NCI-H2081 (cell line): Measurements from ENCODE around the gene CMTM4.
"Not testable (repeated sequence)": the region's sequence is repeated elsewhere in the genome, so short reads cannot be mapped to it uniquely, and the experiment has no call there.

Source experiments
- DNase-seq, 2 experiments: peaks; one replicate each; lab custom pipeline; 2025; lab: John Stamatoyannopoulos, UW

CMTM4 gene

GRCh38 chr16:66641387-66641786, 55.2 kb downstream of the CMTM4 start:
- no peak for DNase-seq

DNA sequence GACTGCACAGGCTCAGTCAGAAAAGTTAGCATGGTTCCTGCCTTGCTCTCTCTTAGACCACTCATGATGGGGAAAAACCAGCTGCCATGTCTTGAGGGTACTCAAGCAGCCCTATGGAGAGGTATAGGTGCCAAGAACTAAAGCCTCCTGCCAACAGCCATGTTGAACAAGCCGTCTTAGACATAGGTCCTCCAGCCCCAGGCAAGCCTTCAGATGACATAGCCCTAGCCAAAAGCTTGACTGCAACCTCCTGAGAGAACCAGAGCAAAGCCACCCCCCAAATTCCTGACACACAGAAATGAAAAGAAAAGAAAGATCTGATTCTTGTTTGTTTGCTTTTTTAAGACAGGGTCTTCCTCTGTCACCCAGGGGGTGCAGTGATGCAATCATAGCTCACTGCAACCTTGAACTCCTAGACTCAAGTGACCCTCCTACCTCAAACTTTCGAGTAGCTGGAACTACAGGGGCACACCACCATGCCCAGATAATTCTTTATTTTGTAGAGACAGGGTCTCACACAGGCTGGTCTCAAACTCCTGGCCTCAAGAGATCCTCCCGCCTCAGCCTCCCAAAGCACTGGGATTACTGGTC, 55.7 kb downstream of the CMTM4 start:
- DNase-seq: no peak

DNA sequence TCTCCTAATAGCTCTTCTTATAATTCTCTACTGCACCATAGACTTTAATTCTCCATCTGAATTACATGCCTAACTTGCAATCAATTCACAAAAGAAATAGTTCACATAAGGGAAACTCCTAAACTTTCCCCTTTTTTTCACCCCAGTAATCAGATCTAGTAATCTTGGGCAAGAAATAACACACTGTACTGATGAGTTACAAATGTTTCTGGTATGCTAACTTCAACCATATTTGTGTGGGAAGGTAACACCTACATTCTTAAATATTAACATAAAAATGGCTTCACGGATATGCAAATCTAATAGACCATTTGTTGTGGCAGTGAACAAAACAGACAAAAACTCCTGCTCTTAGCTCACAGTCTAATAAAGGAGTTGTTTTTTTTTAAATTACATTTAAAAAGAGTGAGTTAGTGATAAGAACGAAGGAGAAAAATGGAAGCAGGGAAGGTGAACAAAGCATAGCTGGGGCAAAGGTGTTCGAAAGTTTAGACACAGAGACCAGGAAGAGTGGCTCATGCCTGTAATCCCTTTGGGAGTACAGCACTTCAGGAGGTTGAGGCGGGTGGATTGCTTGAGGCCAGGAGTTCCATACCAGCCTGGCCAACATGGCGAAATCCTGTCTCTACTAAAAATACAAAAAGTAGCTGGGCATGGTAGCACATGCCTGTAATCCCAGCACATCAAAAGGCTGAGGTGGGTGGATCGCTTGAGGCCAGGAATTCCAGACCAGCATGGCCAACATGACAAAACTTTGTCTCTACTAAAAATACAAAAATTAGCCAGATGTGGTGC, 57.3 kb downstream of the CMTM4 start:
- DNase-seq: no peak

DNA sequence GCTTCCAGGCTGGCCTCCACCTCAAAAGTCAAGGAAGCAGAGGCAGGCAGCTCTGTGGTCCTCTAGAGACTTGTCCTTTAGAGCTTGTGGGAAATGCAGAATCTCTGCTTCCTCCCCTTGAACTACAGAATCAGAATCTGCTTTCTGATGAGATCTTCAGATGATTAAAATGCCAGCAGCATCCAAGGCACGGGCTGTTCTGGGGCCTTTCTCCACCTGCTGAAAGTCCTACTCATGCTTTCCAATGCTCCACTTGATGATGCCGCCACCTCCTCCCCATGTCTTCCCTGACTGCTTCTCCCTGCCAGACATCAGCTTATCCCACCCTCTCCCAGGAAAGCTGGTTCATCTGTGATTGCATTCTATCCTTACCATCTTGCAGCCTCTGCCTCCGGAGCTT, 58.7 kb downstream of the CMTM4 start:
- DNase-seq: no peak

DNA sequence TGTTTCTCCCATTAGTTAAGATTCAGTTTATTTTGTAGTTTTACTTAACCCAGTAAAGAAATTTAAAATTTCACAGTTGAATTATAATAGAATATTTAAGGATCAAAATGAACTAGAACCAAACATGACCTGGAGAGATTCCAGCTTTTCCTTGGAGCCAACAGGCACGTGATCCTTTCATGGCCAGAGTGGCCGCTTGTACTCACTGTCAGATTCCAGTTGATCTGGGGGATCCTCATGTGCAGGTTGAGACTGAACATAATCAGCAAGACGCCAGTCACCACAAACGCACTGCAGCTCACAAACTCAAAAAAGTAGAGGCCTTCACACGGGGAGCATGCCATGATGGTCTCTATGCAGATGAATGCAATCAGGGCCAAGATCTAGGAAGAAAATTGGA, 60.3 kb downstream of the CMTM4 start:
- no peak for DNase-seq

DNA sequence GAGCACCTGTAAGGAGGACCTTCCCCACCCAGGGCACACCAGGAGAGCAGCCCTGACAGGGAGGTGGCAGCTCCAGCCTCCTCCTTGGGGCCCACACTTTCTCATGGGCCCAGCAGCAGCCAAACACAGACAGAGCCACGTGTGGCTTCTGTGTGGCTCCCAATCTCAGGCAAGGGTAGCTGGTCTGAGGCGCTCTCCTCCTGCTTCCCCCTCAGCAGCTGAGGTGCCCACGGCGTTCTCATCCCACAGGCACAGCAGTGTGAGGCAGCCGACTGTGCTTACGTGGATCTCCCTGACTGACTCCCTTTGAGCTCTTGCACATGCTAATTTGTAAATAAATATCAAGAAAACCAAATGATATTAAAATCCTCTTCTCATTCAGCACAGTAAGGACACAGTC, 61.1 kb downstream of the CMTM4 start:
- DNase-seq: no peak

- no peak for DNase-seq
These were observed 61.9 kb downstream of the CMTM4 start for GRCh38 chr16:66634527-66635196.

GRCh38 chr16:66631558-66631957, 65.0 kb downstream of the CMTM4 start:
- not testable (repeated sequence) for DNase-seq

- DNase-seq: not testable (repeated sequence)
These were observed 65.8 kb downstream of the CMTM4 start for GRCh38 chr16:66630561-66631260.

GRCh38 chr16:66629856-66630255, 66.7 kb downstream of the CMTM4 start:
- DNase-seq: no peak

- not testable (repeated sequence) for DNase-seq
These were observed 68.7 kb downstream of the CMTM4 start for GRCh38 chr16:66627611-66628378.

GRCh38 chr16:66623755-66624154, 72.8 kb downstream of the CMTM4 start:
- no peak for DNase-seq

DNA sequence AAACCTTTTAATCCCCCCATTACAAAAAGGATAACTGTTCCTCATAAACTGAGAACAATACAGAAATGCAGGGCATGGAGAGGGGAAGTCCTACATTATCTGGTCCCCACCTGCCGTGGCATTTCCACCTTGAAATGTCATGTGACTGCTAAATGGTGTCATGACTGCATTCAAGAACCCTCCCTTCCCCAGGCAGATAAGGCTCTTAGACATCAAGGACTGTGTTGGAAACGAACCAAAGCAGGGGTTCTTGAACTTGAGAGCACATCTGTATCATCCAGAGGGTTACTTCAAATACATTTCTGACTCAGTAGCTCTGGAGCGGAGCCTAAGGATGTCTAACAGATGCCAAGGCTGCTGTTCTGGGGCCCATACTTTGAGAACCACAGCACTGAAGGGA, 73.7 kb downstream of the CMTM4 start:
- no peak for DNase-seq

DNA sequence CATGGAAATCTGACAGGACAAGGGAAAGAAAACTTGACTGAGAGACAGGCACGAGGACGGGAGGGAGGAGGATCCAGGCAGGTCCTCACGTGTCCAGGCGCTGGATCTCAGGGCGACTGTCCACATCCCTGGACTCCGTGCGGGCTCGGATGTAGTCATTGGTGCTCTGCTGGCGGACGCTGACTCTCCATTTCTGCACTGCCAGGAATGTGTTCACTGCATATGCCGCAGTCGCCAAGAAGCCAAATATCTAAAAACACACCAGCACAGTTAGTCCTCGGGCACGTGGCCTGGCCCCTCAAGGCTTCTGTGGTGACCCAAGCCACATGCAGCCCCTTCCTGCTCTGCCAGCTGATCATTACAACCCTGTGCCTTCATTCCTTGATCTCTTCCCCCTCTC, 74.6 kb downstream of the CMTM4 start:
- no peak for DNase-seq

DNA sequence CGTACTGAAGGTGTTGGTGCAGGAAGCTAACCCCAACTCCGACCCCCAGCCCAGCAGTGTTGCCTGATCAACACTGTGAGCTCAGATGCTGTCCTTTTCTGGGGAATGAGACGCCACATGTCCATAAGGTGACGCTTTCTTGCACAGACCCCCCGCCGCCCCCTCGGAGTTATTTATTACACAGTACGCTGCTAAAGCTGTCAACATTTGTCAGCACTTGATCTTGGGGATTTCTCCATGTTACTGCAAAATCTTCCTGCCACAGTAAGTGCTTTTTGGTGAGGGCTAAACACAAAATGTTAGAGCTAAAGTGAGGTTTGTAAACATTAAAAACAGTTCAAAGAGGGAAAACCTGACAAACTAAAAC, 76.1 kb downstream of the CMTM4 start:
- no peak for DNase-seq

DNA sequence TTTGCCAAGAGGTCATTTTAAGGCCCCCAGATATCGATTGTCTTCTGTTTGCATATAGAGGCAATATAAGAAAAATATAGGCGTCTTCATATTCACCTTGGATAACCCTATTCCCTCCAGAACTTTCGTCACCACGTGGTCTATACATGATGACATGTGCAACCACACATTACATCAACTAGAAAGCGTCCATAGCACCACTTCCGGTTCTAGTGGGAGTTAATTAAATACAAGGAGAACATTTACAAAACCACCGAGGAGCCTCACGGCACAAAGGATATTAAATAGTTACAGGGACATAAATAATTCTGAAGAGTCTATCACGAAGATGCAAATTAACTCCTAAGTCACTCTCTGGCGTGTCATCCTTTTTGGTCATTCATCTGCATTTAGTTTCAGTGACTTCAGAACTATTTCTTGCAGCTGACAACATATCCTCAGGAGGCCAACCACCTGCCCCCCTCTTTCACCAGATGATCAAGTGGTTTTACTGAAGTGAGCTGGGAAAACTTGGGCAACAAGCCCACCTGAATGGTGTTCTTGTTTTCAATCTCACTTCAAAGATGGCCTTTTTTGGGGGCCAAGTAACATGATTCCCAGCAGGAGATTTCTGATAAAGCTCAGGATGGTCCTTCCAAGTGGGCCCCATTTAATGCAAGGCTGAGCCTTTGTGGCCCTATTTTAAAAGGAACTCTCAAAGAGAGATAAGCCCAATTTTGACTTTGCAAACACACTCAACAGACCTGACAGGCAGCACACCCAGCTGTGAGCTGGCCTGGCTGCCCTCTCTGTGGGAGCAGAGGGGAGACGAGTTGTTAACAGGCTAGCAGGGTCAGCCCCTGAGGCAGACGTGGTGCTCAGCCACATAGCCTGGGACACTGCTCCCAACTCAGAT, 76.8 kb downstream of the CMTM4 start:
- DNase-seq: no peak

DNA sequence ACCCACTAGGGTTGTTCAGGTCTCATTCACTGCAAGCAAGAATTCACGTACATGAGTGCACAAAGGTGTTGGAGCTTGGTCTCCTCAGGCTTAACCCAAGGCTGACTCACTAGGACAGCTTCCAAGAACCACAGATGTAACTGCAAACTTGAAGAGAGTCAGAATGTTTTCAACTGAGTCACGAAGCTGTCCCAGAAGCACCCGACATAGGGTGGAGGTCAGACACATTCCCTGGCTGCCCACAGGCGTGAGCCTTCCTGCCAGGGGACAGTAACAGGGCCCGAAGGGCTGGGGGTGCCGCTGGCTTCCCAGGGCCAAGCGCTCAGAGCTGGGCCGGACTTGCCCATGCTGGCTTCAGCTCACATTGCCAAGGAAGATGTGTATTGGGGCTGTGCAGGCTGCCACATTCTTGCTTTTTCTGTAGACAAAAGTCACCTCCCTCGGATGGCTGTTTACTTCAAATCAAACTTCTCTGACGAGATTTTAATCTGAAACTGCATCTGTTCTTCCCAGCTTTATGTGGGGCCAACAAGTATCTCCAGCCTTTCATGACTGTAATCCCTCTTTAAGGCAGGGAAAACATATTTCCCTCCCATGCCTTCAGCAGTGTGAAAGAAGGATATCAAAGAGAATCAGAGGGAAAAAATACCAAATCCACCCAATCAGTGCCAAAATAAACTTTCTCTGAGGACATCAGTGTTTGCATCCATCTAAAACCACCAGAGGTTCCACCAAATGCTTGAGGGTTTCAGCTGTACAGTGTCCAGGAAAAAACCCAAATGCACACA, 77.8 kb downstream of the CMTM4 start:
- no peak for DNase-seq

DNA sequence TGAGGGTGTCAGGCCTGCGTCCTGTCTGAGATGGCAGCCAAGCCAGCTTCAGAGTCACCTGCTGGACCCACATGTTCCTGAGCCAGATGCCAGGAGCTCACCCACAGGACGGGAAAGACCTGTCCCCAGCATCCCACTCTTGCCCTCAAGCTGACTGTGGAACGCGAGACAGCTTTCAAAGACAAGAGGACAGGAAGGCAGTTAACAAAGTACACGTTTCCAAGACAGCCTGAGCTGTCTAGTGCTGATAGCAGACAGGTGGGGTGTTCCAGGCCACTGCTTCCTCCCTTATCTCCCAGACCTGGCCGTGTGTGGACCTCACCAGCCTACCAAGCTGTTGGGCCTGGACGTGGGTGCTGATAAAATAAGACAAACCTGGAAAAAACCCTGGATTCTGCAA, 78.8 kb downstream of the CMTM4 start:
- no peak for DNase-seq

DNA sequence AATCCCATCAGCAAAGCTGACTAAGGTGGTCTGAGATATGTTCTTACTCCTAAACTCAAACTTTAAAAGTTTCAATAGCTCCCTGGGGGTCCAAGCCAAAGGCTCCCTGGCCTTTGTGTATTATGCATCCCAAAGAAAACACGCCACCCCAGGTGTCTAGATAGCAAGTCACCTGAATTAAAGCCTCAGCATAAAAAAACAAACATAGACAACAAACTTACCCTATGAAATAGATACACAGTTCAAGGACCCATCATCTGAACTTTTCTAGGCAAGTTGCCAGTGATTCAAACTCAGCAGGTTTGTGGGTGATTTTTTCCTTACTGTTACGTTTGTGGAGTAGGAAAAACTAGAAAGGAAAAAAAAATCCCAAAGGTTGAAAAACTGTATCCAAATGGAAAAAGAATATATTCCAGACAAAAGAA, 79.5 kb downstream of the CMTM4 start:
- DNase-seq: no peak

DNA sequence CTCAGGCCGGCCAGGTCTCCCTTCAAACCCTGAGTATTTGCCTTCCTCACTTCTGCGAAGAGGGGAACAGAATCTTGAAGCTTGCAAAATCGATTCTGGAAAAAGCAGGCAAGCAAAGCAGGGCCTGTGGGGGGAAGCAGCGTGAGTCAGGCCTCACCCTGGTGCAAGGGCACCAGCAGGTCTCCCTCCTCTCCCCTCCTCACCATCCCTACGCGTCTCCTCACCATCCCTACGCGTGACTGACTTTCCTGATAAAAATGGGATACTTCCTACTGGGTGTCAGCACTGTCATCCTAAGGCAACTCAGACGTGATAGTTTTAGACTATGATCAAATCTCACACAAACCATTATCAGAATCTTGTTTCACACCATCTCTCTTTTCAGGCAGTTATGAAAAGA, 80.0 kb downstream of the CMTM4 start:
- DNase-seq: no peak
